Stimulated activated naive B cell treated with anti-CD40 and anti-IgM and Interleukin-4, amounts not matched to agents 10 μg/mL and 1 μg/mL and 100 μg/mL, for 72 hours (primary cell): ENCODE data around the gene ARHGEF2.
A peak's percentile ranks its signal among the peaks of the same experiment; 100 is the strongest.

Experiments
- ATAC-seq, 2 donors: fragments of 150-1000 bp; cut with Tn5 transposase; replicated peaks; 2 replicates each; pipeline ENCODE4 v1.10.0; 2021; ENCODE audit warnings: moderate library complexity in 1 of 2
- DNase-seq: peaks from one replicate; pipeline ENCODE4 v3.0.0; 2021
- H3K27ac Mint-ChIP-seq: one replicate; pipeline ENCODE4 v1.8.0; 2022; ENCODE audit warnings: mild to moderate bottlenecking, mixed read lengths
- H3K27me3 Mint-ChIP-seq, 2 donors: one replicate each; pipeline ENCODE4 v1.8.0; 2022; ENCODE audit warnings: mixed read lengths in 2 of 2
- H3K36me3 Mint-ChIP-seq, 2 donors: one replicate each; pipeline ENCODE4 v1.8.0; 2022; ENCODE audit warnings: mixed read lengths in 2 of 2, mild to moderate bottlenecking in 1 of 2
- H3K4me1 Mint-ChIP-seq, 2 donors: one replicate each; pipeline ENCODE4 v1.8.0; 2022; ENCODE audit warnings: mixed read lengths in 2 of 2, mild to moderate bottlenecking in 1 of 2
- H3K4me3 Mint-ChIP-seq, 2 donors: one replicate each; pipeline ENCODE4 v1.8.0; 2022; ENCODE audit warnings: mild to moderate bottlenecking in 2 of 2, mixed read lengths in 2 of 2, moderate library complexity in 1 of 2
- H3K9me3 Mint-ChIP-seq, 2 donors: one replicate each; pipeline ENCODE4 v1.8.0; 2022; ENCODE audit warnings: mixed read lengths in 2 of 2, mild to moderate bottlenecking in 1 of 2

The ARHGEF2 gene

GRCh38 chr1:155911156-155912055 is 66.9 kb downstream of the ARHGEF2 start, which contains the start of gene RIT1:
RIT1 (minus strand) TSS chr1:155911349; CDS start chr1:155910761, 588 bp downstream.
- H3K9me3 Mint-ChIP-seq: no peaks in the 10 kb centered on the region
- H3K27me3 Mint-ChIP-seq: no peaks in the 10 kb centered on the region
- H3K4me1 Mint-ChIP-seq: peaks cover 10 to 27% of the 10 kb centered on the region in 2 donors
- H3K4me3 Mint-ChIP-seq: peak within 1 kb of the TSS; percentile 98 to 99
- peak; percentile 77 for DNase-seq
- ATAC-seq: peak; percentile 87 to 95
- peaks cover 27 to 39% of the 10 kb centered on the region in 2 donors for H3K36me3 Mint-ChIP-seq
- peak within 1 kb of the TSS; percentile 99 for H3K27ac Mint-ChIP-seq

GRCh38 chr1:155910621-155911121 is 67.7 kb downstream of the ARHGEF2 start:
- peak; percentile 5 for DNase-seq

GRCh38 chr1:155909894-155910293 is 68.5 kb downstream of the ARHGEF2 start:
- peaks cover 10 to 27% of the 10 kb centered on the region in 2 donors for H3K4me1 Mint-ChIP-seq
- H3K9me3 Mint-ChIP-seq: no peaks in the 10 kb centered on the region
- H3K27ac Mint-ChIP-seq: peak overlapping the region; percentile 47
- ATAC-seq: peak; percentile 20 to 23
- H3K4me3 Mint-ChIP-seq: peak overlapping the region; percentile 79 to 99
- no peaks in the 10 kb centered on the region for H3K27me3 Mint-ChIP-seq
- no peak for DNase-seq
- peaks cover 25 to 38% of the 10 kb centered on the region in 2 donors for H3K36me3 Mint-ChIP-seq

More at GRCh38 chr1:155910621-155911121, 67.7 kb downstream of the ARHGEF2 start:
- Mint-ChIP-seq H3K4me3 (peak overlapping the region; percentile 98 to 99), H3K36me3 (peaks cover 27 to 38% of the 10 kb centered on the region in 2 donors), H3K27me3 (no peaks in the 10 kb centered on the region), H3K9me3 (no peaks in the 10 kb centered on the region), H3K27ac (peak overlapping the region; percentile 99), H3K4me1 (peaks cover 10 to 27% of the 10 kb centered on the region in 2 donors)
- ATAC-seq: peak; percentile 60 to 62

GRCh38 chr1:155904261-155904660 is 74.1 kb downstream of the ARHGEF2 start:
- Mint-ChIP-seq H3K36me3 (peaks cover 26 to 27% of the 10 kb centered on the region in 2 donors), H3K9me3 (no peaks in the 10 kb centered on the region), H3K27me3 (no peaks in the 10 kb centered on the region), H3K27ac (no peak overlapping the region), H3K4me3 (no peak overlapping the region), H3K4me1 (peaks cover 0 to 5% of the 10 kb centered on the region in 2 donors)
- DNase-seq (no peak), ATAC-seq (no peak)

GRCh38 chr1:155900161-155900560 is 78.2 kb downstream of the ARHGEF2 start:
- no peak overlapping the region for H3K27ac Mint-ChIP-seq
- H3K36me3 Mint-ChIP-seq: peaks cover 30 to 32% of the 10 kb centered on the region in 2 donors
- no peaks in the 10 kb centered on the region for H3K9me3 Mint-ChIP-seq
- peaks cover 0 to 11% of the 10 kb centered on the region in 2 donors for H3K4me1 Mint-ChIP-seq
- H3K27me3 Mint-ChIP-seq: no peaks in the 10 kb centered on the region
- ATAC-seq (no peak), DNase-seq (no peak)
- H3K4me3 Mint-ChIP-seq: no peak overlapping the region

GRCh38 chr1:155899683-155900082 is 78.7 kb downstream of the ARHGEF2 start:
- peaks cover 29 to 32% of the 10 kb centered on the region in 2 donors for H3K36me3 Mint-ChIP-seq
- H3K4me1 Mint-ChIP-seq: peaks cover 0 to 11% of the 10 kb centered on the region in 2 donors
- H3K27ac Mint-ChIP-seq: no peak overlapping the region
- H3K27me3 Mint-ChIP-seq: no peaks in the 10 kb centered on the region
- DNase-seq (no peak), ATAC-seq (no peak)
- no peak overlapping the region for H3K4me3 Mint-ChIP-seq
- no peaks in the 10 kb centered on the region for H3K9me3 Mint-ChIP-seq

- H3K4me3 Mint-ChIP-seq: no peak overlapping the region
- peaks cover 0 to 11% of the 10 kb centered on the region in 2 donors for H3K4me1 Mint-ChIP-seq
- no peak for DNase-seq
- peaks cover 24 to 32% of the 10 kb centered on the region in 2 donors for H3K36me3 Mint-ChIP-seq
- no peaks in the 10 kb centered on the region for H3K9me3 Mint-ChIP-seq
- H3K27me3 Mint-ChIP-seq: no peaks in the 10 kb centered on the region
- no peak for ATAC-seq
- H3K27ac Mint-ChIP-seq: no peak overlapping the region
These were observed 79.5 kb downstream of the ARHGEF2 start for GRCh38 chr1:155898888-155899287.

- Mint-ChIP-seq H3K4me1 (peaks cover 0 to 11% of the 10 kb centered on the region in 2 donors), H3K36me3 (peaks cover 24 to 32% of the 10 kb centered on the region in 2 donors), H3K27me3 (no peaks in the 10 kb centered on the region), H3K9me3 (no peaks in the 10 kb centered on the region), H3K4me3 (no peak overlapping the region), H3K27ac (no peak overlapping the region)
- DNase-seq (no peak), ATAC-seq (no peak)
These were observed 80.6 kb downstream of the ARHGEF2 start for GRCh38 chr1:155897746-155898145.
